SK-N-SH (cell line): ENCODE measurements around the gene ACOXL.

Experiments
- EP300 ChIP-seq, 2 experiments: IDR thresholded peaks; 2 replicates each; pipeline versions ENCODE4 v1.4.0 to v1.6.1; 2012; ENCODE audit warnings: borderline replicate concordance in 1 of 2, low read depth in 1 of 2, low read length in 1 of 2
- EZH2phosphoT487 ChIP-seq: fragments of 200-600 bp; sonication (generic); IDR thresholded peaks from 2 replicates; pipeline ENCODE4 v1.6.1; 2017; ENCODE audit warnings: low read depth, mixed run types, mild to moderate bottlenecking, antibody characterized with exemption, moderate library complexity, borderline replicate concordance
- MEF2A ChIP-seq: IDR thresholded peaks from 2 replicates; pipeline ENCODE4 v1.4.0; 2012; ENCODE audit warnings: low read depth, borderline replicate concordance
- MXI1 ChIP-seq: IDR thresholded peaks from 2 replicates; pipeline ENCODE4 v1.6.1; 2012; ENCODE audit warnings: mild to moderate bottlenecking, low read depth, low read length, improper control_type of control experiment
- NFIC ChIP-seq: IDR thresholded peaks from 2 replicates; pipeline ENCODE4 v1.4.0; 2012; ENCODE audit warnings: borderline replicate concordance
- POLR2AphosphoS5 ChIP-seq: IDR thresholded peaks from 2 replicates; pipeline ENCODE4 v1.6.1; 2012; ENCODE audit warnings: low read depth, low read length
- SIN3A ChIP-seq: IDR thresholded peaks from 2 replicates; pipeline ENCODE4 v1.6.1; 2012; ENCODE audit warnings: low read depth, mild to moderate bottlenecking, low read length, moderate library complexity, borderline replicate concordance
- SMC3 ChIP-seq: IDR thresholded peaks from 2 replicates; pipeline ENCODE4 v1.6.1; 2012; ENCODE audit warnings: low read depth, low read length, improper control_type of control experiment
- TAF1 ChIP-seq: IDR thresholded peaks from 2 replicates; pipeline ENCODE4 v1.6.1; 2012; ENCODE audit warnings: low read depth, mild to moderate bottlenecking, low read length, moderate library complexity, borderline replicate concordance
- ZBTB33 ChIP-seq: IDR thresholded peaks from 2 replicates; pipeline ENCODE4 v1.4.0; 2012; ENCODE audit warnings: low read depth, borderline replicate concordance
- TF ChIP-seq, protein P1 (sequence below): fragments of 200-600 bp; sonication (generic); IDR thresholded peaks from 2 replicates; pipeline ENCODE4 v1.6.1; 2017; ENCODE audit warnings: antibody characterized with exemption, mild to moderate bottlenecking, moderate library complexity
- TF ChIP-seq, protein P2 (sequence below): IDR thresholded peaks from 2 replicates; pipeline ENCODE4 v1.4.0; 2012; ENCODE audit warnings: low read depth
- TF ChIP-seq, protein P3 (sequence below): IDR thresholded peaks from 2 replicates; pipeline ENCODE4 v1.6.1; 2012; ENCODE audit warnings: mild to moderate bottlenecking, low read depth, low read length, moderate library complexity

DNA sequence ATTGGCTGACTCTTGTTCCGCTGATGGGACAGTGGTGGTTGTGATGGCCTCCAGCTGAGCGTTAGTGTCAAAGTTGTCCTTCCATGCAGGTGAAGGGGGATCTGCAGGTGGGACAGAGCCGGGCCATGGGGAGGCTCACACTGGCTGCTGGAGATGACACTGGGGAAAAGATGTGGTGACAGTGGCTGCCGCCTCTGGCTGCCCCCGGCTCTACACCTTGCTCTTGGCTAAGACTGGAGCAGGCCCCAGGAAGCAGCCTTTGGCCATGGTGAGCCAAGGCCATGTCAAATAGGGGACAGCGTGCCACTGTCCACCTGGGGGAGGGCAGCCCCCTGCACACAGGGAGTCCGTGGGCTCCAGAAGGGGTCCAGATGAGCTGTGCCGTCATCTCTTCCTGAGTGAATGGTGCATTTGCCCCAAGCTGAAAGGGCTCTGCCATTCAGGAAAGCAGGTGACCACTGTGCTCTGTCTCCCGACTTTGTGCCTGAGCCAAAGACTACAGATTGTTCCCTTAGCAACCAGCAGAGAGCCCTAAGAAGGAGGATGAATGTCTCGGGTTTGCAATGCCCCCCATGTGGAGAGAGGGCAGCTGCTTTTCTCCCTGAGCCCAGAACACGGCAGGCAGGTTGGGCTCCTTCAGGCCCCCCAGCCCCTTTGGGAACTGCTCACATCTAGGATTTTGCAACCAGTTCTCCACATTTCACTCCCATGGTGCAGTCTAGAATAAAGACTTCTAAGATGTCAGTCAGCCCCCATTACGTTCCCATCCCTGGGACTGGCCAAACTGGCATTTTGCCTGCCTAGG, 309.2 kb downstream of the ACOXL start:
- TF ChIP-seq NFIC (no peak), MEF2A (no peak), ZBTB33 (no peak), EZH2phosphoT487 (no peak), EP300 (IDR thresholded peaks at IDR 0.05; ENCODE audit: borderline replicate concordance in 1 of 2, low read depth in 1 of 2, low read length in 1 of 2) (no peak), MXI1 (no peak), SIN3A (no peak), TAF1 (no peak), POLR2AphosphoS5 (no peak), SMC3 (no peak)
- TF ChIP-seq, protein P1, sequence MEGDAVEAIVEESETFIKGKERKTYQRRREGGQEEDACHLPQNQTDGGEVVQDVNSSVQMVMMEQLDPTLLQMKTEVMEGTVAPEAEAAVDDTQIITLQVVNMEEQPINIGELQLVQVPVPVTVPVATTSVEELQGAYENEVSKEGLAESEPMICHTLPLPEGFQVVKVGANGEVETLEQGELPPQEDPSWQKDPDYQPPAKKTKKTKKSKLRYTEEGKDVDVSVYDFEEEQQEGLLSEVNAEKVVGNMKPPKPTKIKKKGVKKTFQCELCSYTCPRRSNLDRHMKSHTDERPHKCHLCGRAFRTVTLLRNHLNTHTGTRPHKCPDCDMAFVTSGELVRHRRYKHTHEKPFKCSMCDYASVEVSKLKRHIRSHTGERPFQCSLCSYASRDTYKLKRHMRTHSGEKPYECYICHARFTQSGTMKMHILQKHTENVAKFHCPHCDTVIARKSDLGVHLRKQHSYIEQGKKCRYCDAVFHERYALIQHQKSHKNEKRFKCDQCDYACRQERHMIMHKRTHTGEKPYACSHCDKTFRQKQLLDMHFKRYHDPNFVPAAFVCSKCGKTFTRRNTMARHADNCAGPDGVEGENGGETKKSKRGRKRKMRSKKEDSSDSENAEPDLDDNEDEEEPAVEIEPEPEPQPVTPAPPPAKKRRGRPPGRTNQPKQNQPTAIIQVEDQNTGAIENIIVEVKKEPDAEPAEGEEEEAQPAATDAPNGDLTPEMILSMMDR = no peak
- TF ChIP-seq, protein P2, sequence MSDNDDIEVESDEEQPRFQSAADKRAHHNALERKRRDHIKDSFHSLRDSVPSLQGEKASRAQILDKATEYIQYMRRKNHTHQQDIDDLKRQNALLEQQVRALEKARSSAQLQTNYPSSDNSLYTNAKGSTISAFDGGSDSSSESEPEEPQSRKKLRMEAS = no peak
- TF ChIP-seq, protein P3, sequence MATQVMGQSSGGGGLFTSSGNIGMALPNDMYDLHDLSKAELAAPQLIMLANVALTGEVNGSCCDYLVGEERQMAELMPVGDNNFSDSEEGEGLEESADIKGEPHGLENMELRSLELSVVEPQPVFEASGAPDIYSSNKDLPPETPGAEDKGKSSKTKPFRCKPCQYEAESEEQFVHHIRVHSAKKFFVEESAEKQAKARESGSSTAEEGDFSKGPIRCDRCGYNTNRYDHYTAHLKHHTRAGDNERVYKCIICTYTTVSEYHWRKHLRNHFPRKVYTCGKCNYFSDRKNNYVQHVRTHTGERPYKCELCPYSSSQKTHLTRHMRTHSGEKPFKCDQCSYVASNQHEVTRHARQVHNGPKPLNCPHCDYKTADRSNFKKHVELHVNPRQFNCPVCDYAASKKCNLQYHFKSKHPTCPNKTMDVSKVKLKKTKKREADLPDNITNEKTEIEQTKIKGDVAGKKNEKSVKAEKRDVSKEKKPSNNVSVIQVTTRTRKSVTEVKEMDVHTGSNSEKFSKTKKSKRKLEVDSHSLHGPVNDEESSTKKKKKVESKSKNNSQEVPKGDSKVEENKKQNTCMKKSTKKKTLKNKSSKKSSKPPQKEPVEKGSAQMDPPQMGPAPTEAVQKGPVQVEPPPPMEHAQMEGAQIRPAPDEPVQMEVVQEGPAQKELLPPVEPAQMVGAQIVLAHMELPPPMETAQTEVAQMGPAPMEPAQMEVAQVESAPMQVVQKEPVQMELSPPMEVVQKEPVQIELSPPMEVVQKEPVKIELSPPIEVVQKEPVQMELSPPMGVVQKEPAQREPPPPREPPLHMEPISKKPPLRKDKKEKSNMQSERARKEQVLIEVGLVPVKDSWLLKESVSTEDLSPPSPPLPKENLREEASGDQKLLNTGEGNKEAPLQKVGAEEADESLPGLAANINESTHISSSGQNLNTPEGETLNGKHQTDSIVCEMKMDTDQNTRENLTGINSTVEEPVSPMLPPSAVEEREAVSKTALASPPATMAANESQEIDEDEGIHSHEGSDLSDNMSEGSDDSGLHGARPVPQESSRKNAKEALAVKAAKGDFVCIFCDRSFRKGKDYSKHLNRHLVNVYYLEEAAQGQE = no peak
